GM19467 (cell line): ENCODE measurements around the gene ALKBH7.

ENCODE experiments used
- ATAC-seq: cut with Tn5 transposase; IDR thresholded peaks from one replicate; pipeline ENCODE4 v1.9.1; 2021; ENCODE audit warnings: mild to moderate bottlenecking, moderate library complexity; ENCODE audit not compliant: unreplicated experiment

The ALKBH7 gene

DNA sequence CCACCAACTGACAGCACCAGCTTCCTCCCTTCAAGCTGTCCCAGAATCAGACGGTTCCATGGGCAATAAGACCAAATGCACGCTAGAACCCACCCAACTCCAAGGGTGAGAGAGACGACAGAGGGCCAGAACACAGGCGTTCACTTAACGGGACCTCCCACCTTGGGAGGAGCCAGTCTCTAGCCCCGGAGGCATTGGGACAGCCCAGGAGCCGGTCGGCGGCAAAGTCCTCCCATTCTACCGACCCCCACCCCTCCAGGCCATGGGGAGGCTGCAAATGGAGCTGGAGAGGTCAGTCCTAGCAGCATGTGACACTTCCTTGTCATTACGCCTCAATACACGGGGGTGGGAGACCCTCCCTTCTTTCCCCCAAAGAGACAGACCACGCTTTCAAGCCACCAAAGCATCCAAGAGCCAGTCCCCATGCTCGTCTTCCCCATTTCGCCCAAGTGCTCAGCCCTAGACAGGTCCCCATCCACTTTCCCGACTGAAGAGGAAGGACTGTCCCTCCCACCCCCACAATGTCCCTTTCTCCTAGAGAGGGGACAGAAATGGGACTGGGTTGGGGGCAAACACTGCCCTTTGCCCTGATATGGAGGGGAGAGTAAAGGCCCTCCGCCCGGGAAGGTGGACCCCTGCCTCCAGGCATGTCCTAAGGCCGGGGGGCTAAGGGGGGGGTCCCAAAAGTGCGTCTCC, 51.1 kb downstream of the ALKBH7 start:
- ATAC-seq: no peak

DNA sequence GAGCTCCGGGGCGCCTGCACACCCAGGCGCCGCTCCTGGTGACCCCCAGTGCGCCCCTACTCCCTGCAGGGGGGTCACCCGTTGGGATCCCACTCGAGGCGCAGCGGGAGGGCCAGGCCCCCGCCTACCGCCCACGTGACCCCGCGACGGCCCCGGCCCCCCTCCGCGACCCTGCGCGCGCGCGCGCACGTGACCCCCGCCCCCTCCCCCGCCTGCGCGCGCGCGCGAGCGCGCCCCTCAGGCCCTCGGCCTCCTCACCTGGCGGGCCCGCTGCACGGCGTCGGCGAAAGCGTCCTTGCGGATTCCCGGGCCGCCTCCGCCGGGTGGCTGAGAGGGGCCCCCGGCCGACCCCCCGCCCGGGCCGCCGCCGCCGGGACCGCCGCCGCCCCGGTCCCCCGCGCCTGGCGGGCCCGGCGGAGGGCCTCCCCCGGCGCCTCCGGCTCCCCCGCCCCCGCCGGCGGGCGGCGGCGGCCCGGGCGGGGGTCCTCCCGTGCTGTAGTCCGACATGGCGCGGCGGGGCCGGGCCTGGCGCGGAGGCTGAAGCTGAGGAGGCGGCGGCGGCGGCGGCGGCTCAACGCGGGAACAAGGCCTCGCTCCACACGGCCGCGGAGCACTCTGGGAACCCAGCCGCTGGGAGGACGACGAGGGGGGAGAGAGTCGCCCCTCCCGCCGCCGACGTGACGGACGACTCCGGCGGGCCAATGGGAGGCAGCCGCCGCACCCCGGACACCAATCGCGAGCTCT, 51.8 kb downstream of the ALKBH7 start, which contains the start of gene KHSRP:
KHSRP (minus strand) TSS at position 617 of the 744 bp plus-strand sequence; CDS start at position 507, 110 bp downstream.
- no peak for ATAC-seq
